Esophagus (tissue), 2 donors: ENCODE results near the gene ADH5. TPM values are rescaled to one million over a fixed set of nuclear protein-coding genes. Genes with fewer than 3 reads are reported as not detected.

ENCODE experiments used
- H3K27ac ChIP-seq, 2 donors: one replicate each; pipeline ENCODE4 v1.5.1; 2013; ENCODE audit warnings: low read depth in 2 of 2, mild to moderate bottlenecking in 2 of 2, inconsistent platforms in 1 of 2, low read length in 1 of 2, moderate library complexity in 1 of 2
- H3K27me3 ChIP-seq, 2 donors: one replicate each; pipeline ENCODE4 v1.6.1; 2013; ENCODE audit warnings: low read length in 2 of 2, control low read depth in 1 of 2, mild to moderate bottlenecking in 1 of 2; ENCODE audit not compliant: insufficient read depth in 2 of 2, control insufficient read depth in 1 of 2
- H3K36me3 ChIP-seq, 2 donors: one replicate each; pipeline ENCODE4 v1.6.1; 2013; ENCODE audit warnings: low read length in 1 of 2; ENCODE audit not compliant: control insufficient read depth in 2 of 2, insufficient read depth in 2 of 2
- H3K4me1 ChIP-seq, 2 donors: one replicate each; pipeline ENCODE4 v1.6.1; 2013; ENCODE audit warnings: low read length in 1 of 2; ENCODE audit not compliant: control insufficient read depth in 2 of 2, insufficient read depth in 2 of 2
- H3K4me3 ChIP-seq, 2 donors: one replicate each; pipeline ENCODE4 v1.5.1; 2013; ENCODE audit warnings: low read length in 2 of 2, mild to moderate bottlenecking in 2 of 2, low read depth in 1 of 2, moderate library complexity in 1 of 2
- H3K9me3 ChIP-seq, 2 donors: one replicate each; pipeline ENCODE4 v1.6.1; 2013; ENCODE audit warnings: mild to moderate bottlenecking in 2 of 2, low read depth in 1 of 2, low read length in 1 of 2, moderate library complexity in 1 of 2; ENCODE audit not compliant: control insufficient read depth in 2 of 2, insufficient read depth in 1 of 2
- WGBS, 2 donors: extraction: QIAGEN DNeasy Blood & Tissue Kit; methylation state at CpG; one replicate each; pipeline ENCODE4 v1.1.7; 2013; 5-methylcytosine and 5-hydroxymethylcytosine counted together
- polyA plus RNA-seq, 2 donors: library from polyadenylated mRNA; stranded (reverse); fragments of 200-250 nt; gene quantifications; one replicate each; pipeline ENCODE4 v1.2.3, GENCODE V29; 2013
- donor health status: healthy with polysubstance abuse.
- donor health status: Bipolar disorder and iron deficiency.

The ADH5 gene
- polyA plus RNA-seq, 2 donors, result 51.0 to 112 TPM

DNA sequence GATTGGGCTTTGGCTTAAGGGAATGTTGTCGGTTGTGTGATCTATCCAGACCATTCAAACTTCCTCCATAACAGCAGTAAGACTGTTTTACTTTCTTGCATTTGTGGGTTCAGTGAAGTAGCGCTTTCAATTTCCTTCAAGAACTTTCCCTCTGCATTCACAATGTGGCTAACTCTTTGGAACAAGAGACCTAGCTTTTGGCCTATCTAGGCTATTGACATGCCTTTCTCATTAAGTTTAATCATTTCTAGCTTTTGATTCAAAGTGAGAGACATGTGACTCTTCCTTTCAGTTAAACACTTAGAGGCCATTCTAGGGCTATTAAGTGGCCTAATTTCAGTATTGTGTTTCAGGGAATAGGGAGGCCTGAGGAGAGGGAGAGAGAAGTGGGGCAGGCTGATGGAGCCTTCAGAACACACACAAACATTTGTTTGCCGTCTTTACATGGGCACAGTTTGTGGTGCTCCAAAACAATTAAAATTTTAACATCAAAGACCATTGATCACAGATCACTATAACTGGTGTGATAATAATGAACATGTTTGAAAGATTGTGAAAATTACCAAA lies 34.1 kb downstream of the ADH5 start:
- WGBS, 2 donors, result 84 to 90% methylated on average over 3 of the region's 3 CpGs
- Histone ChIP-seq H3K36me3 (peaks cover 2 to 16% of the 10 kb centered on the region in 2 donors), H3K4me3 (no peak overlapping the region), H3K27ac (no peak overlapping the region), H3K4me1 (no peaks in the 10 kb centered on the region), H3K27me3 (no peaks in the 10 kb centered on the region), H3K9me3 (no peaks in the 10 kb centered on the region)

DNA sequence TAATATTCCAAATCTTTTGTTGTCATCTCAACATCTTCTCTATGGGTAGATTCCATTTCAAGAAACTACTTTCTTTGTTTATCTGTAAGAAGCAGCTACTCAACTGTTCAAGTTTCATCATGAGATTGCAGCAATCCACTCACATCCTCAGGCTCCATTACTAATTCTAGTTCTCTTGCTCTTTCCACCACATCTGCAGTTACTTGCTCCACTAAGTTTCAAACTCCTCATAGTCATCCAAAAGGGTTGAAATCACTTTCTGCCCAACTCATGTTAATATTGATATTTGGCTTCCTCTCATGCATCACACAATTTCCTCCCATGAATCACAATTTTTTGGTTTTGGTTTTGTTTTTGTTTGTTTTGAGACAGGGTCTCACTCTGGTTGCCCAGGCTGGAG lies 35.7 kb downstream of the ADH5 start:
- H3K4me3 ChIP-seq, result no peak overlapping the region
- H3K27ac ChIP-seq, result no peak overlapping the region
- H3K36me3 ChIP-seq, result peaks cover 0 to 9% of the 10 kb centered on the region in 2 donors

DNA sequence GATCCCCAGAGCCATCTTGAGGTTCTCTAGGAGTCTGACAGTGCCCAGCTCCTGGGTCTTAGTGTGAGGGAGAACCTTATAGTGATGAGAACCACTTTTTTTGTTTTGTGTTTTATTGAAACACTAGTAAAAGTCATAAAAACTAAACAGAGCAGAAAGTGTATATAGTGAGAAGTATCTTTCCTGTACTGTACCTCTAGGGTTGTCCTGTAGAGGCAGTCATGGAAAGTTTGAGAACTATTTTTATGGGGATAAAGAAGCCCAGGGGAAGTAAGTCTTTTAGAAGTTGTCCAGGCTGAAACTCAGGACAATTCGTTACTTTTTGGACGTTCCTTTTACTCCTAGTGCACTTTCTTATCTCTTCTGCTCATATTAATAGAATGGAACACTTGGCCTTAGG lies 40.9 kb downstream of the ADH5 start:
- no peak overlapping the region for H3K27ac ChIP-seq
- no peaks in the 10 kb centered on the region for H3K9me3 ChIP-seq
- no peak overlapping the region for H3K4me3 ChIP-seq
- H3K27me3 ChIP-seq, result no peaks in the 10 kb centered on the region
- 91 to 94% methylated on average over 2 of the region's 2 CpGs for WGBS, 2 donors
- H3K4me1 ChIP-seq, result no peaks in the 10 kb centered on the region
- peaks cover 0 to 10% of the 10 kb centered on the region in 2 donors for H3K36me3 ChIP-seq

More for the DNA sequence above, 35.7 kb downstream of the ADH5 start:
- no peaks in the 10 kb centered on the region for H3K27me3 ChIP-seq
- H3K4me1 ChIP-seq, result no peaks in the 10 kb centered on the region
- no peaks in the 10 kb centered on the region for H3K9me3 ChIP-seq

DNA sequence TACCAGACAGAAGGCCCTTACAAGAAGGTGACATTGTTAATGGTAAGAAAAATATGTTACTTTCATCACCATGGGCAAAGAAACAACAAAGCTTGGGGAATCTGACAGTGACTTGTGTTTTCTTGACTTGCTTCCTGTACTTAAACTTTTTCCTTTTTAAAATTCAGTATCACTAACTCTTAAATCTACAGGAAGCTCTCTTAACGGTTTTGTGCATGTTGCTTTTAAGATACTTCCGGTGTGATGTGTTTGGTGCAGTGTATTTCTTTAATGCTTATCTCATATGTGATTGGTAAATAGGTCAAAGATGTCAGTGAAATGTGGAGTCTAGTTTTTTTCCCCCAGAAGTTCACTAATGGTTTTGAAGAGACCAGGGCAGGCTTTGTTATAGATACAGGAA lies 45.2 kb downstream of the ADH5 start:
- 59 to 70% methylated on average over 2 of the region's 2 CpGs for WGBS, 2 donors
- Histone ChIP-seq H3K27me3 (no peaks in the 10 kb centered on the region), H3K27ac (no peak overlapping the region), H3K36me3 (peaks cover 0 to 3% of the 10 kb centered on the region in 2 donors), H3K4me1 (no peaks in the 10 kb centered on the region), H3K4me3 (no peak overlapping the region), H3K9me3 (no peaks in the 10 kb centered on the region)

DNA sequence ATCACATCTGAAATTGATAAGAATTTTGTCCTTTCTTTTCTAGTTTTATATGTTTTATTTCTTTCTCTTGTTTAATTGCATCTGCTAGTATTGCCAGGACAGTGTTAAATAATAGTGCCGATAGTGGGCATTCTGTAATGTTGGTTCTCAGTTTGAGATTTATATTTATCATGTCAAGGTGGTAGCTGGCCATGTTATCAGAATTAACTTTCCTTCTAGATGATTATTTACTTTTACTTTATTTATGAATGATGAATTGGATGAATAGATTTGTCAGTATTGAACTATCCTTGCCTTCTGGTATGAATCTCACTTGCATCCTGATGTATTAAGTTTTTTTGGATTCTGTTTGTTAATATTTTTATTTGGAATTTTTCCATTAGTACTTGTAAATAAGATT lies 50.4 kb downstream of the ADH5 start:
- H3K4me3 ChIP-seq, result no peak overlapping the region
- no peak overlapping the region for H3K27ac ChIP-seq
- H3K36me3 ChIP-seq, result no peaks in the 10 kb centered on the region
- no peaks in the 10 kb centered on the region for H3K27me3 ChIP-seq
- H3K9me3 ChIP-seq, result no peaks in the 10 kb centered on the region
- H3K4me1 ChIP-seq, result no peaks in the 10 kb centered on the region
- WGBS, 2 donors, result 98 to 100% methylated on average over 1 of the region's 1 CpG

DNA sequence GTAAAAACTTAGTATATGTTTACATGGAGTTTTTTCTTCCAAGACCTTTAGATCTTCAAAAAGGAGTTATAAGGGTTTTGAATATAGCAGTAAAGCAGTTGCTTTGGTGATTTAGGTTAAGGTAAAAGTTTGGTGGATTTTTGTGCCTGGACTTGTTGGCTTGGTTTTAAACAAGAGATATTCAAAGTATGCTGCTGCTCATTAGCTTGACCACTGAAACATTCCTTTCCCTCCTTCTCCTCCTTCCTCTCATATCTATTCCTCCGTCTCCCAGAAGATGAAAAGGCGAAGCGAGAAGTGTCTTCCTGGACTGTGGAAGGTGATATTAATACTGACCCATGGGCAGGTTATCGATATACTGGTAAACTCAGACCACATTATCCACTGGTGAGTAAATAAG lies 54.6 kb downstream of the ADH5 start:
- Histone ChIP-seq H3K36me3 (no peaks in the 10 kb centered on the region), H3K4me3 (no peak overlapping the region), H3K4me1 (no peaks in the 10 kb centered on the region), H3K27me3 (no peaks in the 10 kb centered on the region), H3K27ac (no peak overlapping the region), H3K9me3 (no peaks in the 10 kb centered on the region)
- 95 to 96% methylated on average over 4 of the region's 4 CpGs for WGBS, 2 donors

DNA sequence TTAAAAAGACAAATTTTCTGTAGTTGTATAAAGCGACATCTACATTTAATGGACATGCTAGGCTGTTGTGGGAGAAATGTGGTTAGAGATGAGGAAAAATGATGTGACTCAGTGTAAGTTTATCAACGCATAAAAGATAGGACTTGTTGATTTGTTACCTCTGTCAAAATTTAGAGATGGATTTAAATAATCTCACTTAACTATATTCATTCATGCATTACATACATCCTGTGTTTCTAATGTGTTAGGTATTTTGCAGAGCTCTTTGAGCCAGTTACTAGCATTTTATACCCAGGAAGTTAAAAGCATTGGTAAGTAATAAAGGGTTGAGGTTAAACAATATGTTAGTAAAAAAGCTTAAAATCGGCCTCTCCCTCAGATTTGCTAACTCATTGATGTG lies 58.7 kb downstream of the ADH5 start:
- Histone ChIP-seq H3K27me3 (no peaks in the 10 kb centered on the region), H3K4me3 (no peak overlapping the region), H3K27ac (no peak overlapping the region), H3K9me3 (no peaks in the 10 kb centered on the region), H3K36me3 (no peaks in the 10 kb centered on the region), H3K4me1 (peaks cover 0 to 5% of the 10 kb centered on the region in 2 donors)
- 66 to 73% methylated on average over 3 of the region's 3 CpGs for WGBS, 2 donors

DNA sequence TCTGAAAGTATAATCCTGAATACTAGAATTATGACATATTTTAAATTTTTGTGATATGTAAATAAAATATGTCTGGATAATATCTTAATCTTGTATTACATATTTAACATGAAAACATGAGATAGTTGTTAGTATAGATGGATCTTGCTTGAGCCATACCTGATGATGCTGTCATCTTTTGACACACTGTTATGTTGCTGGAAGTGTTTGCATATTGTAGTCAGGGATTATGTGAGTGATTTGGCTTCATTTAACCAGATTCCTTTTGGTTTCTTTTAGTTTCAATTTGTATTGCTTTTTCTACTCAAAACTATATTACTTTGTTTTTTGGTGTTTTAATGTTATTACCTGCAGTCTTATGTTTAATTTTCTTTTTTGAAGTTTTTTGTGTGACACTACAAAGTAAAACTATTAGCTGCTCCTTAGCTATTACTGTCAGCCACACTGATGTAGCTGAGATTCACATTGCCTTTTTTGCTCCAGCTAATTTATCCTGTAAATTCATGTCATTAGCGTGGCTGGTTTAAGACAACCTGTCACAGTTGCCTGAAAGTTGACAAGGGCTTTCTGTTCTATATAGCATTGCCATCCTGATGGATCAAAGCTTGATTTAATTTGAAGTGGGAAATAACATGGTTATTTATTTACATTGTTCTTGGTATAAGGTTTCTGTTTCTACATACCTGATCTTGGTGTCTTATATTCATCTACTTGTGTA lies 59.4 kb downstream of the ADH5 start:
- Histone ChIP-seq H3K27ac (no peak overlapping the region), H3K4me3 (no peak overlapping the region), H3K36me3 (no peaks in the 10 kb centered on the region), H3K9me3 (no peaks in the 10 kb centered on the region), H3K27me3 (no peaks in the 10 kb centered on the region), H3K4me1 (peaks cover 0 to 9% of the 10 kb centered on the region in 2 donors)
- 23 to 56% methylated on average over 1 of the region's 1 CpG for WGBS, 2 donors

DNA sequence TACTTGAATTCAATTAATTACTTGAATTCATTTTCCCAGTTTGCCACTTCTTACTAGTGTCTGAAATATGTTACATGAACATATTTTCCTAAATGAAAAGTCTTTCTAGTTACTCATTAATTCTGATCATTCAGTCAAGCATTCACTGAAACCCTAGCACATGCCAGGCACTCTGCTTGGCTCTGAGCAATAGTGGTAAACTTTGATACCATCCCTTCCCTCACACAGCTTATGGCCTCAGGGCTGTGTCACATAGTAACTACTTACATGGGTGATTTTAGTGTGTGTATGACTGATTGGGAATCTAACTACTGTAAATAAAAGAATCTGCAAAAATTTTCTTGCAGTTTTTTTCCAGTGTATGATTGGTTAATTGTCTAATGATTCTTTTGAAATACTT lies 60.4 kb downstream of the ADH5 start:
- H3K9me3 ChIP-seq, result no peaks in the 10 kb centered on the region
- no peak overlapping the region for H3K4me3 ChIP-seq
- H3K4me1 ChIP-seq, result peaks cover 0 to 12% of the 10 kb centered on the region in 2 donors
- no peak overlapping the region for H3K27ac ChIP-seq
- no peaks in the 10 kb centered on the region for H3K36me3 ChIP-seq
- no peaks in the 10 kb centered on the region for H3K27me3 ChIP-seq

DNA sequence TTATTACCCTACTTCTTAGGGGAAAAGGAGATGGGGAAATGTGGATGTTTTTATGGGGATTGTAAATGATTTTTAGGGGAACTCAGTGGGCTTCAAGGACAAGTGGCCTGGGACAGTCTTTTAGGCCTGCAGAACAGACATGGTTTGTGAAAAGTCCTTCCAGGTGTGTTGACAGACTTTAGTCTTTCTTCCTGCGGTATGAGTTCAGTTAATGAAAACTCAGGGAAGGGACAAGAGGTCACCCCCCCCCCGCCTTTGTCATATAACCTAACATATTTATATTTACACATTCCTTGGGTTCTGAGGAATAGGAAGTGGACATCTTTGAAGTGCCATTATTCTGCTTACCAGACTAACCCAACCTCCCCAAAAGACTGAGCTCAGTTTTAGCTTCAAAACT lies 61.3 kb downstream of the ADH5 start:
- Histone ChIP-seq H3K9me3 (peaks cover 0 to 2% of the 10 kb centered on the region in 2 donors), H3K27ac (no peak overlapping the region), H3K36me3 (no peaks in the 10 kb centered on the region), H3K4me1 (peaks cover 0 to 12% of the 10 kb centered on the region in 2 donors), H3K4me3 (no peak overlapping the region), H3K27me3 (no peaks in the 10 kb centered on the region)
- WGBS, 2 donors, result 70 to 87% methylated on average over 2 of the region's 2 CpGs
